Calu3 (cell line): Measurements from ENCODE around the gene KRT77. TPM values are rescaled to one million over a fixed set of nuclear protein-coding genes. Genes with fewer than 3 reads are reported as not detected.

Source experiments
- BruUV-seq: library from RNA; stranded (reverse); fragments of 400-500 nt; replicated peaks from 2 replicates; lab custom pipeline; 2021; lab: Mats Ljungman, UMichigan
- CTCF ChIA-PET: fragments of 300-600 bp; sonication (Branson Sonifier 250); formaldehyde crosslinking; loops from one replicate; lab custom pipeline; 2022; ENCODE audit warnings: antibody characterized with exemption; lab: Charles Lee
- DNase-seq: peaks from one replicate; pipeline ENCODE4 v3.0.0; 2022
- H3K27ac Mint-ChIP-seq: one replicate; pipeline ENCODE4 v1.8.0; 2022; ENCODE audit warnings: mixed read lengths; ENCODE audit not compliant: unreplicated experiment
- H3K27me3 Mint-ChIP-seq: one replicate; pipeline ENCODE4 v1.8.0; 2022; ENCODE audit warnings: mixed read lengths; ENCODE audit not compliant: unreplicated experiment
- H3K36me3 Mint-ChIP-seq: one replicate; pipeline ENCODE4 v1.8.0; 2022; ENCODE audit warnings: mild to moderate bottlenecking, moderate library complexity, mixed read lengths; ENCODE audit not compliant: insufficient read depth, unreplicated experiment
- H3K4me1 Mint-ChIP-seq: one replicate; pipeline ENCODE4 v1.8.0; 2022; ENCODE audit warnings: mild to moderate bottlenecking, low read depth, mixed read lengths; ENCODE audit not compliant: unreplicated experiment
- H3K4me3 Mint-ChIP-seq: one replicate; pipeline ENCODE4 v1.8.0; 2022; ENCODE audit warnings: mild to moderate bottlenecking, low read depth, moderate library complexity, mixed read lengths; ENCODE audit not compliant: unreplicated experiment
- H3K9me3 Mint-ChIP-seq: one replicate; pipeline ENCODE4 v1.8.0; 2022; ENCODE audit warnings: low read depth, mixed read lengths; ENCODE audit not compliant: unreplicated experiment
- CTCF ChIP-seq: fragments of 200-600 bp; IDR thresholded peaks from one replicate; pipeline ENCODE4 v1.8.0; 2022; ENCODE audit warnings: antibody characterized with exemption; ENCODE audit not compliant: unreplicated experiment
- intact Hi-C: fragments of 100-400 bp; cut with micrococcal nuclease; formaldehyde crosslinking; loops from one replicate; pipeline ENCODE4 v1.10.0; 2022; ENCODE audit not compliant: unreplicated experiment
- total RNA-seq: library from RNA; stranded (reverse); gene quantifications from 2 replicates; pipeline ENCODE4 v1.2.3, GENCODE V29; 2022

The KRT77 gene
- total RNA-seq, 1 experiment from 2014 or later: not detected

- intact Hi-C loops: no loop called here
- no peak overlapping the region for H3K4me3 Mint-ChIP-seq
- H3K4me1 Mint-ChIP-seq: no peaks in the 10 kb centered on the region
- TF ChIP-seq CTCF: no peak
- H3K36me3 Mint-ChIP-seq: no peaks in the 10 kb centered on the region
- peaks cover 74% of the 10 kb centered on the region for H3K27me3 Mint-ChIP-seq
- no peak for DNase-seq
- no peaks in the 10 kb centered on the region for H3K9me3 Mint-ChIP-seq
- H3K27ac Mint-ChIP-seq: no peak overlapping the region
- CTCF ChIA-PET: interaction anchor here (0.7 kb wide), 1 partner anchor 70 kb away, joined by 4 read pairs; no protein-coding TSS in a partner anchor
- no TSS peak for BruUV-seq
These were observed 32.7 kb upstream of the KRT77 start for GRCh38 chr12:52735816-52736632.

GRCh38 chr12:52735106-52735505 lies 31.8 kb upstream of the KRT77 start:
- CTCF ChIA-PET: no interaction called here
- Mint-ChIP-seq H3K36me3 (no peaks in the 10 kb centered on the region), H3K4me3 (no peak overlapping the region), H3K9me3 (peaks cover 4% of the 10 kb centered on the region), H3K27ac (no peak overlapping the region), H3K27me3 (peaks cover 80% of the 10 kb centered on the region), H3K4me1 (no peaks in the 10 kb centered on the region)
- intact Hi-C loops: no loop called here
- BruUV-seq: no TSS peak
- no peak for DNase-seq
- no peak for TF ChIP-seq CTCF

GRCh38 chr12:52730793-52731192 lies 27.5 kb upstream of the KRT77 start:
- Mint-ChIP-seq H3K4me3 (no peak overlapping the region), H3K9me3 (peaks cover 4% of the 10 kb centered on the region), H3K27me3 (peaks cover 98% of the 10 kb centered on the region), H3K36me3 (no peaks in the 10 kb centered on the region), H3K4me1 (no peaks in the 10 kb centered on the region), H3K27ac (no peak overlapping the region)
- BruUV-seq: no TSS peak
- TF ChIP-seq CTCF: no peak
- CTCF ChIA-PET: no interaction called here
- intact Hi-C loops: no loop called here
- no peak for DNase-seq

- Mint-ChIP-seq H3K9me3 (peaks cover 4% of the 10 kb centered on the region), H3K27ac (no peak overlapping the region), H3K36me3 (no peaks in the 10 kb centered on the region), H3K4me1 (no peaks in the 10 kb centered on the region), H3K27me3 (peaks cover 94% of the 10 kb centered on the region), H3K4me3 (no peak overlapping the region)
- TF ChIP-seq CTCF: no peak
- intact Hi-C loops: no loop called here
- CTCF ChIA-PET: no interaction called here
- DNase-seq: no peak
- BruUV-seq: no TSS peak
These were observed 27.1 kb upstream of the KRT77 start for GRCh38 chr12:52730383-52730782.
